ENCODE data around the gene PROSER3. TPM values are rescaled to one million over a fixed set of nuclear protein-coding genes. Genes with fewer than 3 reads are reported as not detected.
"Not testable (repeated sequence)": the region's sequence is repeated elsewhere in the genome, so short reads cannot be mapped to it uniquely, and the experiment has no call there.

PROSER3 gene
- total RNA-seq, 1 donor from 2014 or later: 7.7 TPM

- no peak for DNase-seq (ENCODE audit: low read depth)
These were observed 35.5 kb upstream of the PROSER3 start for GRCh38 chr19:35722461-35722860.

GRCh38 chr19:35722897-35723296 is 35.1 kb upstream of the PROSER3 start:
- no peak for DNase-seq (ENCODE audit: low read depth)

- DNase-seq (ENCODE audit: low read depth): no peak
These were observed 34.3 kb upstream of the PROSER3 start for GRCh38 chr19:35723671-35724070.

- DNase-seq (ENCODE audit: low read depth): not testable (repeated sequence)
These were observed 33.8 kb upstream of the PROSER3 start for GRCh38 chr19:35724132-35724531.

- no peak for DNase-seq (ENCODE audit: low read depth)
These were observed 33.4 kb upstream of the PROSER3 start for GRCh38 chr19:35724560-35724959.

GRCh38 chr19:35725216-35725861 is 32.6 kb upstream of the PROSER3 start:
- no peak for DNase-seq (ENCODE audit: low read depth)

- no peak for DNase-seq (ENCODE audit: low read depth)
These were observed 30.7 kb upstream of the PROSER3 start for GRCh38 chr19:35727053-35727955.

- no peak for DNase-seq (ENCODE audit: low read depth)
These were observed 29.8 kb upstream of the PROSER3 start for GRCh38 chr19:35727956-35728706.

GRCh38 chr19:35729021-35729420 is 29.0 kb upstream of the PROSER3 start:
- no peak for DNase-seq (ENCODE audit: low read depth)

GRCh38 chr19:35729763-35730162 is 28.2 kb upstream of the PROSER3 start:
- DNase-seq (ENCODE audit: low read depth): no peak

- DNase-seq (ENCODE audit: low read depth): no peak
These were observed 27.6 kb upstream of the PROSER3 start for GRCh38 chr19:35730326-35730725.

- no peak for DNase-seq (ENCODE audit: low read depth)
These were observed 26.6 kb upstream of the PROSER3 start for GRCh38 chr19:35731353-35731752.

GRCh38 chr19:35731779-35732405 is 26.1 kb upstream of the PROSER3 start:
- no peak for DNase-seq (ENCODE audit: low read depth)

GRCh38 chr19:35732540-35733179 is 25.3 kb upstream of the PROSER3 start:
- no peak for DNase-seq (ENCODE audit: low read depth)

GRCh38 chr19:35733180-35734125 is 24.5 kb upstream of the PROSER3 start:
- no peak for DNase-seq (ENCODE audit: low read depth)

- DNase-seq (ENCODE audit: low read depth): no peak
These were observed 23.7 kb upstream of the PROSER3 start for GRCh38 chr19:35734273-35734672.

- no peak for DNase-seq (ENCODE audit: low read depth)
These were observed 23.1 kb upstream of the PROSER3 start for GRCh38 chr19:35734889-35735288.

GRCh38 chr19:35736913-35737886 is 20.8 kb upstream of the PROSER3 start:
- no peak for DNase-seq (ENCODE audit: low read depth)

All from renal cortical epithelial cell (primary cell).